Measurements from ENCODE around the gene ADGRF4.

GRCh38 chr6:47663462-47664216 is 34.7 kb upstream of the ADGRF4 start:
- TF ChIP-seq CTCF (IDR thresholded peaks at IDR 0.05) (no peak), EZH2 (IDR thresholded peaks at IDR 0.05; ENCODE audit: borderline replicate concordance, insufficient read depth, low read depth, low read length, poor library complexity, severe bottlenecking) (no peak)
